Activated CD4-positive, alpha-beta T cell treated with anti-CD3 and anti-CD28 coated beads, Interleukin-2, amount 10 ng/mL, durations not matched to agents 7 days and 5 days (primary cell): Measurements from ENCODE around the gene KPNA1. TPM values are rescaled to one million over a fixed set of nuclear protein-coding genes. Genes with fewer than 3 reads are reported as not detected.
A peak's percentile ranks its signal among the peaks of the same experiment; 100 is the strongest.
"Not testable (repeated sequence)": the region's sequence is repeated elsewhere in the genome, so short reads cannot be mapped to it uniquely, and the experiment has no call there.

Experiments
- CTCF ChIA-PET: fragments of 350-600 bp; sonication (Branson Sonifier 250); formaldehyde crosslinking; loops from one replicate; lab custom pipeline; 2021; ENCODE audit warnings: antibody characterized with exemption; lab: Charles Lee
- POLR2A ChIA-PET: fragments of 350-600 bp; sonication (Branson Sonifier 250); formaldehyde crosslinking; loops from one replicate; lab custom pipeline; 2021; ENCODE audit warnings: antibody characterized with exemption; lab: Charles Lee
- DNase-seq: peaks from one replicate; pipeline ENCODE4 v3.0.0-alpha.2; 2020
- H3K27ac Mint-ChIP-seq: one replicate; pipeline ENCODE4 v1.8.0; 2021; ENCODE audit warnings: mild to moderate bottlenecking, moderate library complexity, mixed read lengths
- H3K27me3 Mint-ChIP-seq: one replicate; pipeline ENCODE4 v1.8.0; 2021; ENCODE audit warnings: mixed read lengths
- H3K36me3 Mint-ChIP-seq: one replicate; pipeline ENCODE4 v1.8.0; 2021; ENCODE audit warnings: low read depth, mixed read lengths
- H3K4me1 Mint-ChIP-seq: one replicate; pipeline ENCODE4 v1.8.0; 2021; ENCODE audit warnings: mixed read lengths
- H3K4me3 Mint-ChIP-seq: one replicate; pipeline ENCODE4 v1.8.0; 2021; ENCODE audit warnings: mild to moderate bottlenecking, moderate library complexity, mixed read lengths
- H3K9me3 Mint-ChIP-seq: one replicate; pipeline ENCODE4 v1.8.0; 2021; ENCODE audit warnings: mixed read lengths
- total RNA-seq, 2 experiments: library from RNA; stranded (reverse); gene quantifications; one replicate each; pipeline ENCODE4 v1.2.3, GENCODE V29; 2021

The KPNA1 gene
- total RNA-seq, 2 experiments from 2014 or later: 48.8 to 53.3 TPM

DNA sequence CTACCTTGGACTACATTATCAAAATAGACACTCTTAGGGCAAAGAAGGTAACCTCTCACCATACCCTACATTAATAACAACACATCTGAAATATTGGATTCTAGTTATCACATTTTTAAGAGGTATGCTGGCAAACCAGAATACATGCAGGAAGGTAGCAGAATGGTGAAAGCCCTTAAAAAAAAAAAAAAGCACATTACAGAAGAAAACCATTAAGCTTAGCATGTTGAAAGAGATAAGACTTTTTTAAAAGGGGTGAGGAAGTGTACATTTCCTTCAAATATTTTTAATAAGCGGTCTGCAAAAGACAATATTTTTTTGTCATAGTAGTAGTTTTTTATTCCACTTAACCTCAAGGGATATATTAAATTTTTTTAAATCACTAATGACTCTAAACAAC is 52.3 kb downstream of the KPNA1 start:
- Mint-ChIP-seq H3K36me3 (peaks cover 32% of the 10 kb centered on the region), H3K9me3 (no peaks in the 10 kb centered on the region), H3K27me3 (no peaks in the 10 kb centered on the region), H3K4me3 (no peak overlapping the region), H3K27ac (no peak overlapping the region), H3K4me1 (peaks cover 1% of the 10 kb centered on the region)
- no peak for DNase-seq
- CTCF ChIA-PET: interaction anchor here (0.6 kb wide), 1 partner anchor 271 kb away, joined by 3 read pairs; no protein-coding TSS in a partner anchor
- POLR2A ChIA-PET: no interaction called here

DNA sequence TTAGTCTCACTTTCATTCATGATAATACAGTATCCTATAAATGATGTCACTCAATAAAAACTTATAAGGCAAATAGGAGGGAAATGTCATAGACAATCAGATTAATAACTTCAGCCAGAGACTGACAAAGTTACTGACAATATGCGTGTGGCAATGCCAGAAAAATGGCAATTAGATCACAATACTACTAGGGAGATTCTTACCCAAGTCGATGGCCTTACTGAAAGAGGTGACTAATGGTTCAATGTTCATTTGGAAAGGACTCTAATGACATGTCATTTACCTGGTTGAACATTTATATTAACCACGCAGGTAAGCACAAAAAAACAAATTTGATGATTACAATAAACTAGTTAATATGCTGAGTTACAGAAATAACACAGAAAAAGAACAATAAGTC is 52.9 kb downstream of the KPNA1 start:
- no peak overlapping the region for H3K27ac Mint-ChIP-seq
- ChIA-PET POLR2A (no interaction called here), CTCF (no interaction called here)
- peaks cover 29% of the 10 kb centered on the region for H3K36me3 Mint-ChIP-seq
- no peak overlapping the region for H3K4me3 Mint-ChIP-seq
- H3K9me3 Mint-ChIP-seq: no peaks in the 10 kb centered on the region
- no peak for DNase-seq
- H3K4me1 Mint-ChIP-seq: peaks cover 1% of the 10 kb centered on the region
- H3K27me3 Mint-ChIP-seq: no peaks in the 10 kb centered on the region

DNA sequence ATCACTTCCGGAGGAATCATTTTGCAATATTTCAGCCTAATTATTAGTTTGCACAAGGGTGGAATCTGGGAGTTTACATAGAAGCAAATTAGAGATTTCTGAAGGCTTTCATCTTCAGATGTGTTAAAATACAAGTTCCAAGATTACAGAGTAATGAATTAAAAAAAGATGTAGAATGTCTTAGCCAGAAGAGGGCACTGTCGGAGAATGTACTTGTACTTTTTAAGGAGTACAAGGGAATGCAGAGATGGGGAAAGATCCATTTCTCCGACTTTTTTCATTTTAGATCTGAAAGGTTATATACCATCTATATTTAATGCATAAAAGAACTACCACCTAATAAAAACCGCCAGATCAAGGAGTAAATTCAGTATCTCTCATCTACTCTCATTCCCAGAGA is 55.7 kb downstream of the KPNA1 start:
- CTCF ChIA-PET: interaction anchor here (0.9 to 1.4 kb wide), 2 partner anchors 38 to 221 kb away, joined by 3 to 4 read pairs; no protein-coding TSS in a partner anchor
- no peak for DNase-seq
- POLR2A ChIA-PET: no interaction called here
- no peak overlapping the region for H3K4me3 Mint-ChIP-seq
- H3K4me1 Mint-ChIP-seq: peaks cover 1% of the 10 kb centered on the region
- no peaks in the 10 kb centered on the region for H3K27me3 Mint-ChIP-seq
- no peaks in the 10 kb centered on the region for H3K9me3 Mint-ChIP-seq
- no peak overlapping the region for H3K27ac Mint-ChIP-seq
- peaks cover 23% of the 10 kb centered on the region for H3K36me3 Mint-ChIP-seq

DNA sequence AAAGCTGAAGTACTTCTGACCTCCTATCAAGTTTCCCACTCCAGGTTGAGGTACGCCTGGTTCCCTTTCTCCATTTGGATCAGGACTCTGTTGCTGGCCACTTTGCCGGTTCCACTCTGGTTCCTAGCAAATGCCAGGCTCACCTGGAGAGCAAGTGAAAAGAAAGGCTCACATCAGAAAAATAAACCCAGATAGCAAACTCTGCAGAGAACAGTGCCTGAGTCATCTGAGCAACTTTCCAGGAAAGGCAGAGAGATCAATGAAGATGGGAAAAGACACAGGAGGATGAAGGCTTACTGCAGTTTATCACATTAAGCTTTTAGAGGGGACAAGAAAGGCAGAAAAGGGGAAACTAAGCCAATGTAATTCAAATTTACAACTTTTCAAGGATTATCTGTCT is 57.0 kb downstream of the KPNA1 start:
- Mint-ChIP-seq H3K27me3 (no peaks in the 10 kb centered on the region), H3K27ac (peak overlapping the region; percentile 63), H3K4me1 (peaks cover 1% of the 10 kb centered on the region), H3K4me3 (no peak overlapping the region), H3K9me3 (no peaks in the 10 kb centered on the region), H3K36me3 (peaks cover 19% of the 10 kb centered on the region)
- no peak for DNase-seq
- POLR2A ChIA-PET: no interaction called here
- CTCF ChIA-PET: interaction anchor here (1.4 kb wide), 1 partner anchor 222 kb away, joined by 4 read pairs; no protein-coding TSS in a partner anchor

DNA sequence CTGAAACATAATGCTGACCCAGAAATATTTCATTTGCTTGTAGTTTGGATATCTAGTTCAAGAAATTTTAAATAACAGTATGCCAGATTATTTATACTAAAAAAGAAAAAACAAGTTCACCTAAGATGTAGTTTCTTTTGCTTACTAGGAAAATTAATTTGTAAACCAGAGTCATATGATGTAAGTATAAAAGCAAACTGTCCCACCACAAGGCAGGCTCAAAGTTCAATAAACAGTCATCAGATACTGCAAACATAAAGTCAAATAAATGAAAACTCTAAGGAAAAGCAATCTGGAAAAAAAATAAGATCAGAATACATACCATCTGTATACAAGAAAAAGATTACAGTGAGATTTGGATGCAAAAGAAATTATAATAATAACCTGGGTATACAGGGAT is 58.7 kb downstream of the KPNA1 start:
- Mint-ChIP-seq H3K4me3 (no peak overlapping the region), H3K9me3 (no peaks in the 10 kb centered on the region), H3K36me3 (peaks cover 20% of the 10 kb centered on the region), H3K27me3 (no peaks in the 10 kb centered on the region), H3K4me1 (no peaks in the 10 kb centered on the region), H3K27ac (no peak overlapping the region)
- DNase-seq: no peak
- ChIA-PET CTCF (no interaction called here), POLR2A (interaction anchor here (0.8 kb wide), 1 partner anchor 23 kb away, joined by 3 read pairs; no protein-coding TSS in a partner anchor)

DNA sequence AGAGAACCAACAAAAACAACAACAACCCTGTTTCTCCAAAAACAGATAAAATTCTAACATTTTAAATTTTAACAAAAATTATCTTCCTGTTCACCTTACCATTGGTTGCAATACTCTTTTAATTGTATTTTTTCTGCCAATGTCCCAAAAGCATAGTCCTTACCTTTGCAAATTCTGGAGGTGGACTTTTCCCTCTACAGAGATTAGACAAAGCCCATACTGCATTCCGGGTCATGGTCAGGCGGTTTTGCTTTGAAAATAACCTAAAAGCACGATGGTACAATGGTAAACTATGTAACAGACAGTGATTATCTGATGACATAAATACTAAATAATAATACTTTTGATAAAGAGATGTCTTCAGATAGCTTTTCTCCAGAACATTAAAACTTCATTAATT is 63.4 kb downstream of the KPNA1 start:
- DNase-seq: no peak
- Mint-ChIP-seq H3K27me3 (no peaks in the 10 kb centered on the region), H3K9me3 (peaks cover 2% of the 10 kb centered on the region), H3K4me3 (no peak overlapping the region), H3K27ac (no peak overlapping the region), H3K4me1 (peaks cover 2% of the 10 kb centered on the region), H3K36me3 (peaks cover 47% of the 10 kb centered on the region)
- ChIA-PET POLR2A (no interaction called here), CTCF (no interaction called here)

DNA sequence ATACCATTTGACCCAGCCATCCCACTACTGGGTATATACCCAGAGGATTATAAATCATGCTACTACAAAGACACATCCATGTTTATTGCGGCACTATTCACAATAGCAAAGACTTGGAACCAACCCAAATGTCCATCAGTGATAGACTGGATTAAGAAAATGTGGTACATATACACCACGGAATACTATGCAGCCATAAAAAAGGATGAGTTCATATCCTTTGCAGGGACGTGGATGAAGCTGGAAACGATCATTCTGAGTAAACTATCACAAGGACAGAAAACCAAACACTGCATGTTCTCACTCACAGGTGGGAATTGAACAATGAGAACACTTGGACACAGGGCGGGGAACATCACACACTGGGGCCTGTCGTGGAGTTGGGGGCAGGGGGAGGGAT is 66.5 kb downstream of the KPNA1 start:
- DNase-seq, H3K4me3 Mint-ChIP-seq, H3K27me3 Mint-ChIP-seq, H3K9me3 Mint-ChIP-seq, H3K27ac Mint-ChIP-seq, H3K4me1 Mint-ChIP-seq, CTCF ChIA-PET, POLR2A ChIA-PET: not testable (repeated sequence)
- peaks cover 73% of the 10 kb centered on the region for H3K36me3 Mint-ChIP-seq

DNA sequence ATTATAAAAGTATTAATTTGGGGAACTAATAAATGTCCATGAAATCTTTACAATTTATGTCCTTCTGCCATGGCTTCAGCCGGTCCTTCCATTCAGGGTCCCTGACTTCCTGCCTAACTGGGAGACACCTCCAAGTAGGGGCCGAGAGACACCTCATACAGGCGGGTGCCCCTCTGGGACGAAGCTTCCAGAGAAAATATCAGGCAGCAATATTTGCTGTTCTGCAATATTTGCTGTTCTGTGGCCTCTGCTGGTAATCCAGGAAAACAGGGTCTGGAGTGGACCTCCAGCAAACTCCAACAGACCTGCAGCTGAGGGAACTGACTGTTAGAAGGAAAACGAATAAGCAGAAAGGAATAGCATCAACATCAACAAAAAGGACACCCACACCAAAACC is 70.2 kb downstream of the KPNA1 start:
- H3K36me3 Mint-ChIP-seq: peaks cover 82% of the 10 kb centered on the region
- H3K27ac Mint-ChIP-seq, DNase-seq, H3K4me1 Mint-ChIP-seq, H3K27me3 Mint-ChIP-seq, H3K4me3 Mint-ChIP-seq, CTCF ChIA-PET, H3K9me3 Mint-ChIP-seq: not testable (repeated sequence)
- POLR2A ChIA-PET: interaction anchor here (0.6 kb wide), 1 partner anchor 34 kb away, joined by 5 read pairs; no protein-coding TSS in a partner anchor

DNA sequence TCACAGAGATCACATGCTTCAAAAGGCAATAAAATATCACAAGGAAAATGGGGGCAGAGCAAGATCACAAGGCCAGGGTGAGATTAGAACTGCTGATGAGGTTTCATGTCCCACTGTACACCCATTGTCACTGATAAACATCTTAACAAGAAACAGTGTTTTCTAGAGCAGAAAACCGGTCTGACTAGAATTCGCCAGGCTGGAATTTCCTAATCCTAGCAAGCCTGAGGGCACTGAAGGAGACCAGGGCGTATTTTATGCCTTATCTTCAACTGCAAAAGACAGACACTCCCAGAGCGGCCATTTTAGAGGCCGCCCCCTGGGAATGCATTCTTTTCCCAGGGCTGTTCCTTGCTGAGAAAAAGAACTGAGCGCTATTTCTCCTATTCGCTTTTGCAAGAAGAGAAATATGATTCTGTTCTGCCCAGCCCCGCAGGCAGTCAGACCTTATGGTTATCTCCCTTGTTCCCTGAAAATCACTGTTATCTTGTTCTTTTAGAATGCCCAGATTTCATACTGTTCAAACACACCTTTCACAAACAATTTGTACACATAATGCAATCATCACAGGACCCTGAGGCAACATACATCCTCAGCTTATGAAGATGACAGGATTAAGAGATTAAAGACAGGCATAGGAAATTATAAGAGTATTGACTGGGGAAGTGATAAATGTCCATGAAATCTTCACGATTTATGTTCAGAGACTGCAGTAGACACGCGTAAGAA is 70.8 kb downstream of the KPNA1 start:
- H3K27me3 Mint-ChIP-seq, H3K9me3 Mint-ChIP-seq, H3K4me3 Mint-ChIP-seq, POLR2A ChIA-PET, H3K27ac Mint-ChIP-seq, H3K4me1 Mint-ChIP-seq, DNase-seq, CTCF ChIA-PET: not testable (repeated sequence)
- peaks cover 77% of the 10 kb centered on the region for H3K36me3 Mint-ChIP-seq

DNA sequence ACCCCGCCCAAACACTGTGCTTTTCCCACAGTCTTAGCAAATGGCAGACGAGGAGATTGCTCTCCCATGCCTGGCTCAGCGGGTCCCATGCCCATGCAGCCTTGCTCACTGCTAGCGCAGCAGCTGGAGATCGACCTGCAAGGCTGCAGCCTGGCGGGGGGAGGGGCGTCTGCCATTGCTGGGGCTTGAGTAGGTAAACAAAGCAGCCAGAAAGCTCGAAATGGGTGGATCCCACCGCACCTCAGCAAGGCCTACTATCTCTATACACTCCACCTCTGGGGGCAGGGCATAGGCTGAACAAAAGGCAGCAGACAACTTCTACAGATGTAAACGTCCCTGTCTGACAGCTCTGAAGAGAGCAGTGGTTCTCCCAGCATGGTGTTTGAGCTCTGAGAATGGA is 71.6 kb downstream of the KPNA1 start:
- CTCF ChIA-PET: no interaction called here
- peaks cover 72% of the 10 kb centered on the region for H3K36me3 Mint-ChIP-seq
- POLR2A ChIA-PET: no interaction called here
- no peak for DNase-seq
- peaks cover 9% of the 10 kb centered on the region for H3K9me3 Mint-ChIP-seq
- no peaks in the 10 kb centered on the region for H3K27me3 Mint-ChIP-seq
- peaks cover 2% of the 10 kb centered on the region for H3K4me1 Mint-ChIP-seq
- no peak overlapping the region for H3K4me3 Mint-ChIP-seq
- H3K27ac Mint-ChIP-seq: no peak overlapping the region

DNA sequence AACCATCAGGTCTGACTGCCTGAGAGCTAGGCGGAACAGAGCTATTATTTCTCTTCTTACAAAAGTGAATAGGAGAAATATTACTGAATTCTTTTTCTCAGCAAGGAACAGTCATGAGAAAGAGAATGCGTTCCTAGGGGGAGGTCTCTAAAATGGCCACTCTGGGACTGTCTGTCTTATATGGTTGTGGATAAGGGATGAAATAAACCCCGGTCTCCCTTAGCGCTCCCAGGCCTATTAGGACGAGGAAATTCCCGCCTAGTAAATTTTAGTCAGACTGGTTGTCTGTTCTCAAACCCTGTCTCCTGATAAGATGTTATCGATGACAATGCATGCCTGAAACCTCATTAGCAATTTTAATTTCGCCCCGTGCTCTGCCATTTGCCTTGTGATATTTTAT is 78.8 kb downstream of the KPNA1 start:
- Mint-ChIP-seq H3K4me3 (no peak overlapping the region), H3K36me3 (peaks cover 54% of the 10 kb centered on the region), H3K9me3 (peaks cover 11% of the 10 kb centered on the region), H3K4me1 (no peaks in the 10 kb centered on the region), H3K27me3 (no peaks in the 10 kb centered on the region), H3K27ac (no peak overlapping the region)
- CTCF ChIA-PET: no interaction called here
- POLR2A ChIA-PET: no interaction called here
- no peak for DNase-seq

DNA sequence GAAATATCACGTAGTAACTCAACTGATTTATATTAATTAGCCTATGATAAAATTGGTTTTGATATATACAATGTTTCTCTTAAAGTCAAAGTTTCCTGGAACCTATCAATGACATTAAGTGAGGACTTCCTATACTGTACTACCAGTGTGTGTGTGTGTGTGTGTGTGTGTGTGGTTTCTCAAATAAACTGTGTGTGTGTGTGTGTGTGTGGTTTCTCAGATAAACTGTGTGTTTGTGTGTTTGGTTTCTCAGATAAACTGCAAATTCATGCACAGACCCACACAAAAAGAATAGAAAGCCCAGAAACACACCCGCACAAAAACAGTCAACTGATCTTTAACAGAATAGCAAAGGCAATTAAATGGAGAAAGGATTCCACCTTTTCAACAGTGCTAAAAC is 84.4 kb downstream of the KPNA1 start:
- no peak for DNase-seq
- H3K27me3 Mint-ChIP-seq: no peaks in the 10 kb centered on the region
- H3K4me3 Mint-ChIP-seq: no peak overlapping the region
- peaks cover 2% of the 10 kb centered on the region for H3K9me3 Mint-ChIP-seq
- ChIA-PET POLR2A (no interaction called here), CTCF (no interaction called here)
- H3K27ac Mint-ChIP-seq: no peak overlapping the region
- H3K36me3 Mint-ChIP-seq: peaks cover 67% of the 10 kb centered on the region
- H3K4me1 Mint-ChIP-seq: peaks cover 10% of the 10 kb centered on the region

DNA sequence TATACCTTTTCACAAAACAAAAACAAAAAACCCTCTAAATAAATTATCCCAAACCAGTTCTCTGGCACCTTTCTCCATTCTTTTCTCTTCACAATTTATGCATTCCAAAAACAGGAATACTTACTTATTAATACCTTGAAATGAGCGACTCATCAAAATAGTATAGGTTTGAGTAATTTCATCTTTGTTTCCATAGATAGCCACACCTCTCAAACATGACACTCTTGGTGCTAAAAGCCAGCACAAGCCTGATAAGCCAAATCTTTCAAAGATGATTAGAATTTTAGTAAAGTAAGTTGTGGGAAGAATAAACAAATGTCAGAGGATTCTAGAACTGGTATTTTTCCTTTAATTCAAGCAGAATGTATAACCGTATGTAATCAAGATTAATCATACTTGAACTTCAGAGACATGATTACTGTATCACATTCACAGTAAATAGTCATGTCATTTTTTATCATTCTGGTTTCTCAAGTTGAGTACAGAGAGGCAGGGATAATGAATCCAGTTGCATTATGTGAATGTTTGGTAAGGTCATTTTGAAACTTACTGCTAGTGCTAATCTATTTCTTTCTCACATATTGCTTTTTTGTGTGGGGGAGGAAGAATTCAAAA is 86.8 kb downstream of the KPNA1 start:
- H3K36me3 Mint-ChIP-seq: peaks cover 62% of the 10 kb centered on the region
- H3K27me3 Mint-ChIP-seq: no peaks in the 10 kb centered on the region
- ChIA-PET CTCF (no interaction called here), POLR2A (no interaction called here)
- H3K9me3 Mint-ChIP-seq: no peaks in the 10 kb centered on the region
- peaks cover 10% of the 10 kb centered on the region for H3K4me1 Mint-ChIP-seq
- no peak overlapping the region for H3K27ac Mint-ChIP-seq
- no peak for DNase-seq
- H3K4me3 Mint-ChIP-seq: no peak overlapping the region
